Measurements from ENCODE around the gene ARID4B. TPM values are rescaled to one million over a fixed set of nuclear protein-coding genes. Genes with fewer than 3 reads are reported as not detected.

Gene ARID4B
- total RNA-seq, 1 donor from 2014 or later = 43.6 TPM

DNA sequence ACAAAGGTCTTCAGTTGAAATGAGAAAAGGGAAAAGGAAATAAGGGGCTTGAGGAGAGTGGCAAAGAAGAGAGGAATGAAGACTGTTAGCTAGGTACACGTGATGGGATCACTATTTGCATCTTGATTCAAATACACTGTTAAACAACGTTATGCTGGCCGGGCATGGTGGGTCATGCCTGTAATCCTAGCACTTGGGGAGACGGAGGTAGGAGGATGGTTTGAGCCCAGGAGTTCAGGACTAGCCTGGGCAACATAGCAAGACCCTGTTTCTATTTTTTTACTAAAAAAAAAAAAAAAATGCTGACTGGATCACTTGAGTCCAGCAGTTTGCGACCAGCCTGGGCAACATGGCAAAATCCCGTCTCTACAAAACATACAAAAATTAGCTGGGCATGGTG, 169.3 kb downstream of the ARID4B start:
- TF ChIP-seq, protein P1, sequence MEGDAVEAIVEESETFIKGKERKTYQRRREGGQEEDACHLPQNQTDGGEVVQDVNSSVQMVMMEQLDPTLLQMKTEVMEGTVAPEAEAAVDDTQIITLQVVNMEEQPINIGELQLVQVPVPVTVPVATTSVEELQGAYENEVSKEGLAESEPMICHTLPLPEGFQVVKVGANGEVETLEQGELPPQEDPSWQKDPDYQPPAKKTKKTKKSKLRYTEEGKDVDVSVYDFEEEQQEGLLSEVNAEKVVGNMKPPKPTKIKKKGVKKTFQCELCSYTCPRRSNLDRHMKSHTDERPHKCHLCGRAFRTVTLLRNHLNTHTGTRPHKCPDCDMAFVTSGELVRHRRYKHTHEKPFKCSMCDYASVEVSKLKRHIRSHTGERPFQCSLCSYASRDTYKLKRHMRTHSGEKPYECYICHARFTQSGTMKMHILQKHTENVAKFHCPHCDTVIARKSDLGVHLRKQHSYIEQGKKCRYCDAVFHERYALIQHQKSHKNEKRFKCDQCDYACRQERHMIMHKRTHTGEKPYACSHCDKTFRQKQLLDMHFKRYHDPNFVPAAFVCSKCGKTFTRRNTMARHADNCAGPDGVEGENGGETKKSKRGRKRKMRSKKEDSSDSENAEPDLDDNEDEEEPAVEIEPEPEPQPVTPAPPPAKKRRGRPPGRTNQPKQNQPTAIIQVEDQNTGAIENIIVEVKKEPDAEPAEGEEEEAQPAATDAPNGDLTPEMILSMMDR (conservative IDR thresholded peaks at IDR 0.05) = no peak
- H3K36me3 Mint-ChIP-seq (ENCODE audit: low read depth) = peaks cover 2% of the 10 kb centered on the region
- no peaks in the 10 kb centered on the region for H3K27me3 Mint-ChIP-seq (ENCODE audit: low read depth)
- H3K4me1 Mint-ChIP-seq = peaks cover 22% of the 10 kb centered on the region
- DNase-seq (ENCODE audit: low read depth, low spot score) = no peak
- no peaks in the 10 kb centered on the region for H3K9me3 Mint-ChIP-seq
- no peak overlapping the region for H3K4me3 Mint-ChIP-seq
- no peak overlapping the region for H3K27ac Mint-ChIP-seq (ENCODE audit: unreplicated experiment)

DNA sequence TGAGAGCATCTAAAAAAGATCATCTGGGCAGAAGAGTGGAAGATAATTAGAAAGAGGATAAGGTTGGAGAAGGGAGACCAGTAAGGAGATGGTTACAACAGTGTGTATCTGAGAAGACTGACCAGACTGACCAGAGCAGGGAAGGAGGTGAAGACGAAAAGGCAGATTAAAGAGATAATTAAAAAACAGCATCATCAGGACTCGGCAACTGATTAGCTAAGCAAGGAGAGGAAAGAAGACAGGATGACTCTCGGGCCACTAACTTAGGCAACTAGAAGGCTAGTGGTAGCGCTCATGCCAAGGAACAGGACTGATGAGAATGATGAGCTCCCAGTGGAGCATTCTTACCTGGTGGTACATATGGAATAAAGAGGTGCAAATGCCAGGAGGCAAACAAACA, 170.8 kb downstream of the ARID4B start:
- Mint-ChIP-seq H3K36me3 (ENCODE audit: low read depth) (peaks cover 5% of the 10 kb centered on the region), H3K27ac (ENCODE audit: unreplicated experiment) (no peak overlapping the region), H3K9me3 (no peaks in the 10 kb centered on the region), H3K4me1 (peaks cover 22% of the 10 kb centered on the region), H3K27me3 (ENCODE audit: low read depth) (no peaks in the 10 kb centered on the region), H3K4me3 (no peak overlapping the region)
- TF ChIP-seq, protein P1 (conservative IDR thresholded peaks at IDR 0.05) = no peak
- DNase-seq (ENCODE audit: low read depth, low spot score) = no peak

DNA sequence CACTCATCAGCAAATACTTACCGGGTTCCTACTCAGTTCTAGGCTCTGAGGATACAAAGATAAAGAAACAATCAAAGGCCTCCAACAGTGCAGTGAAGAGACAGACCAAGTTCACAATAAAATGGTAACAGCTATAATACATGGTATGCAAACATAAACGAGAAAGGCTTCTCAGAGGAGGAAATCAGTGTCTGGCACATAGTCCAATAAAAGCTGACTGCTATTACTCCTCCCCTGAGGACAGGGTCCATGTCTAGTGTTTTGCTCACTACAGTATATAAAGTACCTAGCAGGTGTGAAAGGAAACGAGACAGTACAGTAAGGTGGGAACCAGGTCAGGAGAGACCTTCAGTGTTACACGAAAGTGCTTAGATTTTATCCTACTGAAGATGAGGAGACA, 171.2 kb downstream of the ARID4B start:
- Mint-ChIP-seq H3K4me3 (no peak overlapping the region), H3K4me1 (peaks cover 19% of the 10 kb centered on the region), H3K27ac (ENCODE audit: unreplicated experiment) (no peak overlapping the region), H3K27me3 (ENCODE audit: low read depth) (no peaks in the 10 kb centered on the region), H3K36me3 (ENCODE audit: low read depth) (peaks cover 5% of the 10 kb centered on the region), H3K9me3 (no peaks in the 10 kb centered on the region)
- TF ChIP-seq, protein P1 (conservative IDR thresholded peaks at IDR 0.05) = no peak
- no peak for DNase-seq (ENCODE audit: low read depth, low spot score)

DNA sequence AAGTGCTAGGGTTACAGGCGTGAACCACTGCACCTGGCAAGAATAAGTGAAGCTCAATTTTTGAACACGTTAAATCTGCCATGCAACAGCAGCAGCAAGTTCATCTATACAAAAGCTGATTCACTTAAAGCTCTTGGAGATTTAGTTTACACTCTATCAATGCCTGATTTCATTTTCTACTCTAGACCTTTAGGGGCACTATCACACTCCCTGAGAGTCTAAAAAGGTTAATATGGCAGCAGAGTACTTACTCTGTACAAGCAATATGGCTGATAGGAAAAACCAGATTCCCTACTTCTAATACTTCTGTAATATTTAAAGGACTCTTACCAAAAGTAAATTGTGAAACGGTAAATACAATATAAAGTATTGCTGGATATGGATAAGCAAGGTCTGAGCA, 171.7 kb downstream of the ARID4B start:
- DNase-seq (ENCODE audit: low read depth, low spot score) = no peak
- H3K4me3 Mint-ChIP-seq = no peak overlapping the region
- H3K4me1 Mint-ChIP-seq = peaks cover 15% of the 10 kb centered on the region
- no peaks in the 10 kb centered on the region for H3K27me3 Mint-ChIP-seq (ENCODE audit: low read depth)
- no peaks in the 10 kb centered on the region for H3K9me3 Mint-ChIP-seq
- TF ChIP-seq, protein P1 (conservative IDR thresholded peaks at IDR 0.05) = no peak
- H3K36me3 Mint-ChIP-seq (ENCODE audit: low read depth) = peaks cover 5% of the 10 kb centered on the region
- no peak overlapping the region for H3K27ac Mint-ChIP-seq (ENCODE audit: unreplicated experiment)

DNA sequence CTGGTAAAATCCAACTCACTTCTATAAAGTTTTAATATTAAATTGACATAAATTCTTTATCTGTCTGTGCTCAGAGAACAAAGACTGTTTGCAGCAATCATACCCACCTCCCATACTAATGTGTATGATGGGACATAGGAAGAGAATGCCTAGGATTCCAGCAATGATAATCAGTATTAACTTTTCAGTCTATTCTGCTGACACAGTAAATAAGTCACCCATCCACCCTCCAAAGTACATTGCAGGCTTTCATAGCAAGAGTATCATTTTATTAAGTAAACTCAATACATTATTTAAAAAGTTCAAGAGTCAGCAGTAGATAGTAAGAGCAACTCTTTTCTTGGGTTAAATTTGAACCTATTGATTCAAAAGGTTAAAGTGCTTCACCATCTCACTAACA, 175.7 kb downstream of the ARID4B start:
- no peak for DNase-seq (ENCODE audit: low read depth, low spot score)
- no peaks in the 10 kb centered on the region for H3K9me3 Mint-ChIP-seq
- H3K36me3 Mint-ChIP-seq (ENCODE audit: low read depth) = peaks cover 16% of the 10 kb centered on the region
- no peaks in the 10 kb centered on the region for H3K4me1 Mint-ChIP-seq
- H3K27ac Mint-ChIP-seq (ENCODE audit: unreplicated experiment) = no peak overlapping the region
- H3K27me3 Mint-ChIP-seq (ENCODE audit: low read depth) = no peaks in the 10 kb centered on the region
- TF ChIP-seq, protein P1 (conservative IDR thresholded peaks at IDR 0.05) = no peak
- no peak overlapping the region for H3K4me3 Mint-ChIP-seq

DNA sequence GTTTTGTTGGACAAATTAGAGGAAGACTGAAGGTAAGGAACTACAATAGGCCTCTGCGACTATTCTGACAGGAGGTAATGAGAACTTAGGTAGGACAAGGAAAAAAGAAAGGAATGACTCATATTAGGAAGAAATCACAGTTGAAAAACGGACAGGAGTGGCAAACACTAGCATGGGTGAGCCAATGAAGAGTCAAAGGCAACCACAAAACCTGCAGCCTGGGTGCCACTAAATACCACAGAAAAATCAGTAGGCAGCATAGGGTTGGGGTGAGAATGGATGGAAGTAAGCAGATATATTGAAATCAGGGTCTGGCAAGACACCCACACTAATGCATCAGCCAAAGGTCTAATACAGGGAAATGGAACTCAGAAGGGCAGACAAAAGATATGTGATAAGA, 176.9 kb downstream of the ARID4B start:
- no peaks in the 10 kb centered on the region for H3K4me1 Mint-ChIP-seq
- H3K36me3 Mint-ChIP-seq (ENCODE audit: low read depth) = peaks cover 18% of the 10 kb centered on the region
- TF ChIP-seq, protein P1 (conservative IDR thresholded peaks at IDR 0.05) = no peak
- H3K27ac Mint-ChIP-seq (ENCODE audit: unreplicated experiment) = no peak overlapping the region
- H3K27me3 Mint-ChIP-seq (ENCODE audit: low read depth) = no peaks in the 10 kb centered on the region
- no peaks in the 10 kb centered on the region for H3K9me3 Mint-ChIP-seq
- H3K4me3 Mint-ChIP-seq = no peak overlapping the region
- no peak for DNase-seq (ENCODE audit: low read depth, low spot score)

Measured in neural crest cell (in vitro differentiated cells).